Esophagus squamous epithelium (tissue), 5 donors: ENCODE results near the gene POU6F2. TPM values are rescaled to one million over a fixed set of nuclear protein-coding genes. Genes with fewer than 3 reads are reported as not detected.

ENCODE experiments used
- DNase-seq: peaks from one replicate; lab custom pipeline; 2025; lab: John Stamatoyannopoulos, UW
- H3K27ac ChIP-seq, 4 donors: fragments of 200-600 bp; sonication (generic); one replicate each; pipeline ENCODE4 v1.5.1; 2016 to 2019; ENCODE audit warnings: mild to moderate bottlenecking in 1 of 4
- H3K27me3 ChIP-seq, 4 donors: fragments of 200-600 bp; sonication (generic); 1 replicate in 3 of 4; 2 replicates in 1 of 4; pipeline versions ENCODE4 v1.5.1 to v1.6.0; 2017 to 2021; ENCODE audit warnings: antibody characterized with exemption in 1 of 4
- H3K36me3 ChIP-seq, 3 donors: fragments of 200-600 bp; sonication (generic); one replicate each; pipeline ENCODE4 v1.5.1; 2016 to 2019
- H3K4me1 ChIP-seq, 3 donors: fragments of 200-600 bp; sonication (generic); one replicate each; pipeline ENCODE4 v1.5.1; 2017 to 2019
- H3K4me3 ChIP-seq, 4 donors: fragments of 200-600 bp; sonication (generic); 1 replicate in 3 of 4; 2 replicates in 1 of 4; pipeline ENCODE4 v1.5.1; 2016 to 2019; ENCODE audit warnings: mild to moderate bottlenecking in 2 of 4, moderate library complexity in 1 of 4
- H3K9me3 ChIP-seq, 3 donors: fragments of 200-600 bp; sonication (generic); one replicate each; pipeline ENCODE4 v1.5.1; 2016 to 2019
- POLR2A ChIP-seq, 4 donors: fragments of 450-650 bp; IDR thresholded peaks; one replicate each; pipeline ENCODE4 v1.6.1; 2017; ENCODE audit warnings: antibody characterized with exemption in 4 of 4, mild to moderate bottlenecking in 4 of 4, moderate library complexity in 3 of 4
- WGBS, 2 donors: methylation state at CpG; one replicate each; pipeline ENCODE4 v1.1.5; 2018; 5-methylcytosine and 5-hydroxymethylcytosine counted together
- intact Hi-C: fragments of 100-400 bp; cut with DNase I; formaldehyde crosslinking; loops from one replicate; pipeline ENCODE4 v1.15.0; 2022
- total RNA-seq, 4 donors: library from RNA; depleted of rRNA; stranded (reverse); fragments of >200 nt; gene quantifications; one replicate each; pipeline ENCODE4 v1.1.0, GENCODE V29; 2016
- TF ChIP-seq, protein P1 (sequence below), 6 experiments: fragments of 450-650 bp in 4 of 6; fragments of 200-600 bp in 2 of 6; sonication (generic) in 2 of 6; IDR thresholded peaks; one replicate each; pipeline ENCODE4 v1.5.1; 2016 to 2019; ENCODE audit warnings: antibody characterized with exemption in 6 of 6, mild to moderate bottlenecking in 4 of 6, moderate library complexity in 4 of 6
- donor health status: DM: yes; HTN: yes; CAD: no.

The POU6F2 gene
- total RNA-seq, 4 donors from 2014 or later = 0.76 to 1.6 TPM; not detected in 2

GRCh38 chr7:39042670-39043069 lies 65.0 kb downstream of the POU6F2 start:
- Histone ChIP-seq H3K27me3 (no peaks in the 10 kb centered on the region), H3K4me1 (no peaks in the 10 kb centered on the region), H3K36me3 (no peaks in the 10 kb centered on the region), H3K9me3 (no peaks in the 10 kb centered on the region), H3K27ac (no peak overlapping the region), H3K4me3 (no peak overlapping the region)
- intact Hi-C loops = no loop called here
- no peak for DNase-seq
- WGBS, 2 donors = 24 to 42% methylated on average over 1 of the region's 1 CpG
- no peak for TF ChIP-seq POLR2A (IDR thresholded peaks at IDR 0.05)
- TF ChIP-seq, protein P1, sequence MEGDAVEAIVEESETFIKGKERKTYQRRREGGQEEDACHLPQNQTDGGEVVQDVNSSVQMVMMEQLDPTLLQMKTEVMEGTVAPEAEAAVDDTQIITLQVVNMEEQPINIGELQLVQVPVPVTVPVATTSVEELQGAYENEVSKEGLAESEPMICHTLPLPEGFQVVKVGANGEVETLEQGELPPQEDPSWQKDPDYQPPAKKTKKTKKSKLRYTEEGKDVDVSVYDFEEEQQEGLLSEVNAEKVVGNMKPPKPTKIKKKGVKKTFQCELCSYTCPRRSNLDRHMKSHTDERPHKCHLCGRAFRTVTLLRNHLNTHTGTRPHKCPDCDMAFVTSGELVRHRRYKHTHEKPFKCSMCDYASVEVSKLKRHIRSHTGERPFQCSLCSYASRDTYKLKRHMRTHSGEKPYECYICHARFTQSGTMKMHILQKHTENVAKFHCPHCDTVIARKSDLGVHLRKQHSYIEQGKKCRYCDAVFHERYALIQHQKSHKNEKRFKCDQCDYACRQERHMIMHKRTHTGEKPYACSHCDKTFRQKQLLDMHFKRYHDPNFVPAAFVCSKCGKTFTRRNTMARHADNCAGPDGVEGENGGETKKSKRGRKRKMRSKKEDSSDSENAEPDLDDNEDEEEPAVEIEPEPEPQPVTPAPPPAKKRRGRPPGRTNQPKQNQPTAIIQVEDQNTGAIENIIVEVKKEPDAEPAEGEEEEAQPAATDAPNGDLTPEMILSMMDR (IDR thresholded peaks at IDR 0.05) = no peak

- TF ChIP-seq, protein P1 (IDR thresholded peaks at IDR 0.05) = no peak
- TF ChIP-seq POLR2A (IDR thresholded peaks at IDR 0.05) = no peak
- H3K27me3 ChIP-seq = no peaks in the 10 kb centered on the region
- H3K9me3 ChIP-seq = no peaks in the 10 kb centered on the region
- no peak for DNase-seq
- no peak overlapping the region for H3K27ac ChIP-seq
- H3K36me3 ChIP-seq = no peaks in the 10 kb centered on the region
- H3K4me3 ChIP-seq = no peak overlapping the region
- intact Hi-C loops = no loop called here
- no peaks in the 10 kb centered on the region for H3K4me1 ChIP-seq
- 88 to 89% methylated on average over 2 of the region's 2 CpGs for WGBS, 2 donors
Observed at GRCh38 chr7:39043531-39043930, 65.8 kb downstream of the POU6F2 start.

- no peak for DNase-seq
- no peaks in the 10 kb centered on the region for H3K4me1 ChIP-seq
- no peaks in the 10 kb centered on the region for H3K36me3 ChIP-seq
- no peak overlapping the region for H3K4me3 ChIP-seq
- H3K27ac ChIP-seq = no peak overlapping the region
- intact Hi-C loops = no loop called here
- 54 to 61% methylated on average over 4 of the region's 4 CpGs for WGBS, 2 donors
- H3K27me3 ChIP-seq = no peaks in the 10 kb centered on the region
- no peak for TF ChIP-seq POLR2A (IDR thresholded peaks at IDR 0.05)
- TF ChIP-seq, protein P1 (IDR thresholded peaks at IDR 0.05) = no peak
- no peaks in the 10 kb centered on the region for H3K9me3 ChIP-seq
Observed at GRCh38 chr7:39044489-39044888, 66.8 kb downstream of the POU6F2 start.

DNA sequence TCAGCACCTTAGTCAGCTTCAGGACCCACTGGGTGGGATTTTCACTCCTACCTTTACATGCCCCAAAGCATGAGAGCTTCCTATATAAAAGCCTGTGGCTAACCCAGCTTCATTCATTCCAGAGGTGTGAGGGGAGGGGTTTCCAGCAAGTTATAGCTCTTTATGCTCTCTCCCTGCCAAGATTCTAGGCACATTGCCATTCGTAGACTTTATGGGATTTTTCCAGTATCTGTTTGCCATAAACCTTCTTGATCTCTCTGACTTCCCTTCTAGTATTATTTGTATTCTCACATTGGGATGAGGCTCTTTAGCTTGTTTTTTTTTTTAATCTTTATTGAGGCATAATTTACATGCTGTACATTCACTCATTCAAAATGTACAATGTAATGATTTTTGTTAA lies 67.5 kb downstream of the POU6F2 start:
- Histone ChIP-seq H3K9me3 (no peaks in the 10 kb centered on the region), H3K4me1 (no peaks in the 10 kb centered on the region), H3K4me3 (no peak overlapping the region), H3K27me3 (no peaks in the 10 kb centered on the region), H3K27ac (no peak overlapping the region), H3K36me3 (no peaks in the 10 kb centered on the region)
- 37 to 53% methylated on average over 1 of the region's 1 CpG for WGBS, 2 donors
- TF ChIP-seq POLR2A (IDR thresholded peaks at IDR 0.05) = no peak
- TF ChIP-seq, protein P1 (IDR thresholded peaks at IDR 0.05) = no peak
- DNase-seq = no peak
- intact Hi-C loops = no loop called here

- intact Hi-C loops = no loop called here
- Histone ChIP-seq H3K4me1 (no peaks in the 10 kb centered on the region), H3K4me3 (no peak overlapping the region), H3K27ac (no peak overlapping the region), H3K36me3 (no peaks in the 10 kb centered on the region), H3K27me3 (no peaks in the 10 kb centered on the region), H3K9me3 (no peaks in the 10 kb centered on the region)
- DNase-seq = no peak
- 40 to 44% methylated on average over 1 of the region's 1 CpG for WGBS, 2 donors
- TF ChIP-seq, protein P1 (IDR thresholded peaks at IDR 0.05) = no peak
- no peak for TF ChIP-seq POLR2A (IDR thresholded peaks at IDR 0.05)
Observed at GRCh38 chr7:39051279-39051678, 73.6 kb downstream of the POU6F2 start.
